Lower leg skin (tissue), 4 donors: ENCODE data around the gene MRPL54. TPM values are rescaled to one million over a fixed set of nuclear protein-coding genes. Genes with fewer than 3 reads are reported as not detected.
"Not testable (repeated sequence)": the region's sequence is repeated elsewhere in the genome, so short reads cannot be mapped to it uniquely, and the experiment has no call there.

Experiments used
- DNase-seq, 2 donors: peaks; one replicate each; pipeline ENCODE4 v3.0.0-alpha.2; 2019; ENCODE audit warnings: low spot score in 2 of 2
- H3K4me3 ChIP-seq: fragments of 200-600 bp; sonication (generic); 2 replicates; pipeline ENCODE4 v1.5.1; 2017; ENCODE audit warnings: mild to moderate bottlenecking, low read depth; ENCODE audit not compliant: poor library complexity, severe bottlenecking
- CTCF ChIP-seq, 3 donors: fragments of 450-650 bp; IDR thresholded peaks; one replicate each; pipeline ENCODE4 v1.5.1; 2016; ENCODE audit warnings: antibody characterized with exemption in 3 of 3, mild to moderate bottlenecking in 3 of 3, moderate library complexity in 2 of 3
- POLR2A ChIP-seq, 2 donors: fragments of 450-650 bp; IDR thresholded peaks; one replicate each; pipeline ENCODE4 v1.6.1; 2016 to 2017; ENCODE audit warnings: antibody characterized with exemption in 2 of 2, mild to moderate bottlenecking in 1 of 2, moderate library complexity in 1 of 2
- WGBS, 2 donors: methylation state at CpG; one replicate each; pipeline ENCODE4 v1.1.5; 2018; 5-methylcytosine and 5-hydroxymethylcytosine counted together
- intact Hi-C: fragments of 100-400 bp; cut with DNase I; formaldehyde crosslinking; loops from one replicate; pipeline ENCODE4 v1.15.0; 2023; ENCODE audit warnings: low total_unique reads
- total RNA-seq, 4 donors: library from RNA; depleted of rRNA; stranded (reverse); fragments of >200 nt; gene quantifications; one replicate each; pipeline ENCODE4 v1.1.0, GENCODE V29; 2016

The MRPL54 gene
- total RNA-seq, 4 donors from 2014 or later, result 45.0 to 72.8 (median 53.9) TPM

GRCh38 chr19:3753631-3754410 is 8.7 kb upstream of the MRPL54 start:
- no peak for TF ChIP-seq POLR2A (IDR thresholded peaks at IDR 0.05)
- no peak for TF ChIP-seq CTCF (IDR thresholded peaks at IDR 0.05)
- no peak for DNase-seq
- 92 to 96% methylated on average over 27 to 39 of the region's 51 CpGs for WGBS, 2 donors
- no peak overlapping the region for H3K4me3 ChIP-seq
- intact Hi-C loops, result no loop called here

GRCh38 chr19:3757705-3758104 is 4.8 kb upstream of the MRPL54 start:
- 97 to 99% methylated on average over 7 of the region's 7 CpGs for WGBS, 2 donors
- intact Hi-C loops, H3K4me3 ChIP-seq, DNase-seq: not testable (repeated sequence)

- DNase-seq, intact Hi-C loops, H3K4me3 ChIP-seq: not testable (repeated sequence)
- WGBS, 2 donors, result 97 to 98% methylated on average over 13 of the region's 13 CpGs
These were observed 4.2 kb upstream of the MRPL54 start for GRCh38 chr19:3758297-3758696.

- intact Hi-C loops, result no loop called here
- WGBS, 2 donors, result 83 to 88% methylated on average over 10 to 17 of the region's 19 CpGs
- no peak overlapping the region for H3K4me3 ChIP-seq
- TF ChIP-seq POLR2A (IDR thresholded peaks at IDR 0.05), result no peak
- TF ChIP-seq CTCF (IDR thresholded peaks at IDR 0.05), result no peak
- DNase-seq, result no peak
These were observed 2.8 kb upstream of the MRPL54 start for GRCh38 chr19:3759482-3760254.

- 28 to 33% methylated on average over 7 of the region's 7 CpGs for WGBS, 2 donors
- peak overlapping the region; percentile 61 for H3K4me3 ChIP-seq
- intact Hi-C loops, result no loop called here
- TF ChIP-seq POLR2A (IDR thresholded peaks at IDR 0.05), result no peak
- TF ChIP-seq CTCF (IDR thresholded peaks at IDR 0.05), result no peak
- no peak for DNase-seq
These were observed 1.6 kb upstream of the MRPL54 start for GRCh38 chr19:3760871-3761361.

GRCh38 chr19:3761382-3762129 is 926 bp upstream of the MRPL54 start, which contains the start of gene APBA3:
Gene APBA3 (minus strand): TSS chr19:3761692. CDS start chr19:3760264, 1,428 bp downstream.
- intact Hi-C loops, result no loop called here
- WGBS, 2 donors, result 2 to 6% methylated on average over 39 to 45 of the region's 45 CpGs
- H3K4me3 ChIP-seq, result peak within 1 kb of the TSS; percentile 61
- TF ChIP-seq POLR2A (IDR thresholded peaks at IDR 0.05), result no peak
- peak in 1 of 3 donors; percentile 80 for TF ChIP-seq CTCF (IDR thresholded peaks at IDR 0.05)
- DNase-seq, result peak; percentile 85 to 98
